Activated naive CD4-positive, alpha-beta T cell treated with anti-CD3 and anti-CD28 coated beads, Interleukin-2, amount 50 U/mL, for 16 hours (primary cell): ENCODE data around the gene FBXW11.

Source experiments
- DNase-seq: peaks from one replicate; pipeline ENCODE4 v3.0.0-alpha.2; 2020

Gene FBXW11

GRCh38 chr5:171861381-171861780, 145.1 kb downstream of the FBXW11 start:
- DNase-seq = no peak

- DNase-seq = no peak
Observed at GRCh38 chr5:171858303-171858702, 148.1 kb downstream of the FBXW11 start.

GRCh38 chr5:171857489-171857876, 149.0 kb downstream of the FBXW11 start:
- DNase-seq = no peak

- no peak for DNase-seq
Observed at GRCh38 chr5:171855798-171856763, 150.4 kb downstream of the FBXW11 start.

GRCh38 chr5:171855265-171855664, 151.2 kb downstream of the FBXW11 start:
- DNase-seq = no peak

- DNase-seq = no peak
Observed at GRCh38 chr5:171852255-171852681, 154.2 kb downstream of the FBXW11 start.

- no peak for DNase-seq
Observed at GRCh38 chr5:171851251-171851650, 155.2 kb downstream of the FBXW11 start.

- no peak for DNase-seq
Observed at GRCh38 chr5:171850324-171850947, 156.0 kb downstream of the FBXW11 start.

- no peak for DNase-seq
Observed at GRCh38 chr5:171849585-171850323, 156.7 kb downstream of the FBXW11 start.

- no peak for DNase-seq
Observed at GRCh38 chr5:171848911-171849520, 157.4 kb downstream of the FBXW11 start.

- DNase-seq = no peak
Observed at GRCh38 chr5:171848486-171848885, 158.0 kb downstream of the FBXW11 start.

GRCh38 chr5:171848006-171848405, 158.4 kb downstream of the FBXW11 start:
- DNase-seq = no peak

- no peak for DNase-seq
Observed at GRCh38 chr5:171847026-171847425, 159.4 kb downstream of the FBXW11 start.

GRCh38 chr5:171846323-171846722, 160.1 kb downstream of the FBXW11 start:
- DNase-seq = no peak

GRCh38 chr5:171845857-171846256, 160.6 kb downstream of the FBXW11 start:
- no peak for DNase-seq

GRCh38 chr5:171845040-171845630, 161.3 kb downstream of the FBXW11 start:
- DNase-seq = no peak

GRCh38 chr5:171842777-171843328, 163.6 kb downstream of the FBXW11 start:
- DNase-seq = no peak

- no peak for DNase-seq
Observed at GRCh38 chr5:171841984-171842776, 164.3 kb downstream of the FBXW11 start.

- no peak for DNase-seq
Observed at GRCh38 chr5:171840711-171841522, 165.5 kb downstream of the FBXW11 start.

- no peak for DNase-seq
Observed at GRCh38 chr5:171840066-171840465, 166.4 kb downstream of the FBXW11 start.
